ENCODE measurements around the gene IRF3. TPM values are rescaled to one million over a fixed set of nuclear protein-coding genes. Genes with fewer than 3 reads are reported as not detected.
A peak's percentile ranks its signal among the peaks of the same experiment; 100 is the strongest.

Gene IRF3
- total and polyA plus RNA-seq, 2 donors (not counting 1 experiment from before 2014, with no cell fraction given) = 233 to 262 TPM

GRCh38 chr19:49678985-49679770 lies 13.5 kb upstream of the IRF3 start:
- H3K4me1 Mint-ChIP-seq = peaks cover 47% of the 10 kb centered on the region
- peaks cover 64% of the 10 kb centered on the region for H4K20me1 ChIP-seq (ENCODE audit: control insufficient read depth, insufficient read depth, low read length, poor library complexity, severe bottlenecking)
- H3K27ac Mint-ChIP-seq = peak overlapping the region; percentile 41
- H3K4me2 ChIP-seq (replicated peaks; ENCODE audit: low read depth, low read length, poor library complexity, severe bottlenecking) = peak overlapping the region; percentile 87
- H3K4me3 ChIP-seq (ENCODE audit: control extremely low read depth in 1 of 5, extremely low read depth in 1 of 5, insufficient read depth in 1 of 5, low read depth in 2 of 5, low read length in 4 of 5) = no peak overlapping the region
- peaks cover 32 to 56% of the 10 kb centered on the region in 2 donors for H3K4me1 ChIP-seq (ENCODE audit: control insufficient read depth in 2 of 2, insufficient read depth in 2 of 2, low read length in 2 of 2)
- peak overlapping the region; percentile 26 for H3K4me3 Mint-ChIP-seq
- intact Hi-C loops (cut with micrococcal nuclease) = loop anchor here (1.0 to 10.0 kb wide), 3 partner anchors 205 to 564 kb away; partner anchors contain the start of genes C19orf73, FLT3LG, LIN7B and PPFIA3
- no peaks in the 10 kb centered on the region for H3K27me3 ChIP-seq (replicated peaks in 1 of 4; ENCODE audit: control extremely low read depth in 1 of 4, control insufficient read depth in 3 of 4, insufficient read depth in 4 of 4, low read length in 3 of 4)
- H3K9me3 Mint-ChIP-seq (ENCODE audit: insufficient read depth) = no peaks in the 10 kb centered on the region
- H3K9me3 ChIP-seq (ENCODE audit: control extremely low read depth in 1 of 3, control insufficient read depth in 2 of 3, insufficient read depth in 1 of 3, low read length in 2 of 3) = peaks cover 0 to 5% (median 0%) of the 10 kb centered on the region in 3 donors
- WGBS (ENCODE audit: insufficient coverage) = 80% methylated on average over 7 of the region's 12 CpGs
- H3K27ac ChIP-seq (ENCODE audit: low read length in 2 of 2) = peak overlapping the region; percentile 93 to 98
- peaks cover 60% of the 10 kb centered on the region for H3K79me2 ChIP-seq (ENCODE audit: control insufficient read depth, insufficient read depth, low read length)
- no peaks in the 10 kb centered on the region for H3K27me3 Mint-ChIP-seq
- ChIA-PET CTCF (interaction anchor here (0.6 to 3.9 kb wide), 15 partner anchors 11 to 1085 kb away, joined by 3 to 28 read pairs (median 4); partner anchors contain the start of genes ADM5, BCL2L12, FLT3LG and IRF3), POLR2A (interaction anchor here (0.6 to 6.7 kb wide), 6 partner anchors 38 to 258 kb away, joined by 3 to 53 read pairs (median 8); partner anchors contain the start of genes RRAS and SCAF1)
- H3K9ac ChIP-seq (ENCODE audit: low read length) = no peak overlapping the region
- ATAC-seq (ENCODE audit: low read depth) (no peak), DNase-seq (peak; percentile 38)
- peaks cover 0 to 33% of the 10 kb centered on the region in 2 experiments for H3K36me3 ChIP-seq (replicated peaks in 1 of 2; ENCODE audit: control extremely low read depth in 1 of 2, control insufficient read depth in 1 of 2, extremely low read depth in 1 of 2, insufficient read depth in 2 of 2, low read length in 1 of 2)
- TF ChIP-seq CTCF (IDR thresholded peaks at IDR 0.05) (no peak), EZH2 (IDR thresholded peaks at IDR 0.05; ENCODE audit: borderline replicate concordance, insufficient read depth, low read depth, low read length, poor library complexity, severe bottlenecking) (no peak)
- H2AFZ ChIP-seq (ENCODE audit: insufficient read depth, low read depth, low read length, poor library complexity, severe bottlenecking) = no peak overlapping the region
